HepG2 (cell line): Measurements from ENCODE around the gene LTB4R2. TPM values are rescaled to one million over a fixed set of nuclear protein-coding genes. Genes with fewer than 3 reads are reported as not detected.
A peak's percentile ranks its signal among the peaks of the same experiment; 100 is the strongest.

Source experiments
- CHD4 ChIP-seq: fragments of 200-600 bp; sonication (generic); IDR thresholded peaks from 2 replicates; pipeline ENCODE4 v1.7.0; 2017; ENCODE audit warnings: mild to moderate bottlenecking, low read length, borderline replicate concordance
- CREB1 ChIP-seq, 2 experiments: fragments of 450-650 bp in 1 of 2; IDR thresholded peaks; 2 replicates each; pipeline ENCODE4 v1.6.1; 2016 to 2017; ENCODE audit warnings: control low read depth in 1 of 2, mild to moderate bottlenecking in 1 of 2, missing compliant biosample characterization in 1 of 2, missing genetic modification characterization in 1 of 2
- FOXO1 ChIP-seq: sonication (generic); formaldehyde crosslinking; IDR thresholded peaks from 2 replicates; pipeline ENCODE4 v1.4.0; 2020; ENCODE audit warnings: missing genetic modification reagents
- HNF4A ChIP-seq: sonication (generic); formaldehyde crosslinking; IDR thresholded peaks from 2 replicates; pipeline ENCODE4 v1.4.0; 2020; ENCODE audit warnings: missing genetic modification reagents
- MAF1 ChIP-seq: sonication (generic); formaldehyde crosslinking; IDR thresholded peaks from 2 replicates; pipeline ENCODE4 v1.5.0; 2020; ENCODE audit warnings: missing genetic modification reagents, borderline replicate concordance
- NR2F1 ChIP-seq, 2 experiments: fragments of 450-650 bp in 1 of 2; formaldehyde crosslinking in 1 of 2; IDR thresholded peaks; 2 replicates each; pipeline versions ENCODE4 v1.5.0 to v1.6.1; 2016 to 2020; ENCODE audit warnings: mild to moderate bottlenecking in 1 of 2, missing compliant biosample characterization in 1 of 2, missing genetic modification reagents in 1 of 2, moderate library complexity in 1 of 2
- NR2F2 ChIP-seq: IDR thresholded peaks from 2 replicates; pipeline ENCODE4 v1.6.1; 2012; ENCODE audit warnings: low read depth, inconsistent platforms, borderline replicate concordance
- POLR2G ChIP-seq: fragments of 200-400 bp; formaldehyde crosslinking; IDR thresholded peaks from 2 replicates; pipeline ENCODE4 v1.6.1; 2018; ENCODE audit warnings: mild to moderate bottlenecking, low read depth, low read length, moderate library complexity
- PRDM15 ChIP-seq: sonication (generic); formaldehyde crosslinking; IDR thresholded peaks from 2 replicates; pipeline ENCODE4 v1.4.0; 2020; ENCODE audit warnings: missing genetic modification reagents
- RBM22 ChIP-seq: fragments of 200-400 bp; formaldehyde crosslinking; optimal IDR thresholded peaks from 2 replicates; pipeline ENCODE3; 2017; ENCODE audit warnings: mild to moderate bottlenecking, low read length, moderate library complexity
- REL ChIP-seq: sonication (generic); formaldehyde crosslinking; conservative IDR thresholded peaks from 2 replicates; pipeline ENCODE4 v1.8.0; 2022; ENCODE audit warnings: mild to moderate bottlenecking, missing genetic modification reagents, moderate library complexity
- SP1 ChIP-seq, 2 experiments: fragments of 450-650 bp in 1 of 2; sonication (generic) in 1 of 2; formaldehyde crosslinking in 1 of 2; IDR thresholded peaks; 2 replicates each; pipeline versions ENCODE4 v1.4.0 to v1.6.1; 2016 to 2020; ENCODE audit warnings: missing genetic modification reagents in 1 of 2
- TRAFD1 ChIP-seq: sonication (generic); formaldehyde crosslinking; IDR thresholded peaks from 2 replicates; pipeline ENCODE4 v1.5.1; 2020; ENCODE audit warnings: missing genetic modification reagents, mild to moderate bottlenecking, borderline replicate concordance
- WIZ ChIP-seq: sonication (generic); formaldehyde crosslinking; IDR thresholded peaks from 2 replicates; pipeline ENCODE4 v1.5.1; 2020; ENCODE audit warnings: mild to moderate bottlenecking, missing genetic modification reagents
- ZFYVE20 ChIP-seq: sonication (generic); formaldehyde crosslinking; IDR thresholded peaks from 2 replicates; pipeline ENCODE4 v1.8.0; 2023; ENCODE audit warnings: low read depth, mild to moderate bottlenecking, moderate library complexity, missing genetic modification reagents, borderline replicate concordance
- ZNF414 ChIP-seq: sonication (generic); formaldehyde crosslinking; IDR thresholded peaks from 2 replicates; pipeline ENCODE4 v1.5.0; 2020; ENCODE audit warnings: missing genetic modification reagents
- ZNF550 ChIP-seq: sonication (generic); formaldehyde crosslinking; IDR thresholded peaks from 2 replicates; pipeline ENCODE4 v1.4.0; 2020; ENCODE audit warnings: mild to moderate bottlenecking, missing genetic modification reagents, borderline replicate concordance
- ZNF552 ChIP-seq: sonication (generic); formaldehyde crosslinking; IDR thresholded peaks from 2 replicates; pipeline ENCODE4 v1.9.0; 2022; ENCODE audit warnings: missing genetic modification reagents, mild to moderate bottlenecking, borderline replicate concordance
- ZNF607 ChIP-seq: sonication (generic); formaldehyde crosslinking; IDR thresholded peaks from 2 replicates; pipeline ENCODE4 v1.5.1; 2020; ENCODE audit warnings: missing genetic modification reagents, mild to moderate bottlenecking, borderline replicate concordance
- ZNF878 ChIP-seq: sonication (generic); formaldehyde crosslinking; IDR thresholded peaks from 2 replicates; pipeline ENCODE4 v1.8.1; 2023; ENCODE audit warnings: mild to moderate bottlenecking, missing genetic modification reagents, moderate library complexity
- ZSCAN20 ChIP-seq: sonication (generic); formaldehyde crosslinking; IDR thresholded peaks from 2 replicates; pipeline ENCODE4 v1.4.0; 2020; ENCODE audit warnings: missing genetic modification reagents, mild to moderate bottlenecking, borderline replicate concordance
- ZSCAN25 ChIP-seq: sonication (generic); formaldehyde crosslinking; IDR thresholded peaks from 2 replicates; pipeline ENCODE4 v1.8.0; 2022; ENCODE audit warnings: mild to moderate bottlenecking, missing genetic modification reagents
- polyA plus RNA-seq, 8 experiments: library from polyadenylated mRNA; depleted of rRNA in 3 of 8; stranded (reverse) in 7 of 8; unstranded in 1 of 8; fragments of >200 nt; fragmentation: Illumina TruSeq in 4 of 8; extraction: Trizol in 4 of 8; gene quantifications; 2 replicates each; pipeline versions ENCODE4 v1.2.1 to v1.2.3, GENCODE V29; 2011 to 2016; ENCODE audit warnings: low read depth in 4 of 8, missing spikeins in 1 of 8, mixed read lengths in 1 of 8; ENCODE audit not compliant: insufficient read depth in 1 of 8
- total RNA-seq, 5 experiments: library from RNA; depleted of rRNA; stranded (reverse); fragments of >200 nt; fragmentation: Illumina TruSeq; extraction: Trizol; gene quantifications; 2 replicates each; pipeline ENCODE4 v1.2.3, GENCODE V29; 2016; ENCODE audit warnings: low read depth in 1 of 5

The LTB4R2 gene
- total and polyA plus RNA-seq, 2 of the 13 experiments (the other 11 are each of a cell fraction or from before 2014, with no cell fraction given): 3.9 to 6.9 TPM

GRCh38 chr14:24299255-24300191 lies 10.4 kb upstream of the LTB4R2 start, which contains the start of the genes DHRS1 and NOP9 (continued):
- peak; percentile 83 for TF ChIP-seq HNF4A (CRISPR knock-in tag)
- peak; percentile 86 for TF ChIP-seq PRDM15 (CRISPR knock-in tag)
- no peak for TF ChIP-seq NR2F2
- TF ChIP-seq POLR2G: peak; percentile 96
- TF ChIP-seq ZNF878: no peak
- TF ChIP-seq TRAFD1 (CRISPR knock-in tag): peak; percentile 99; the same call in 1 of the 2 replicates
- TF ChIP-seq ZNF550: peak; percentile 97; the same call in 1 of the 2 replicates
- TF ChIP-seq ZSCAN20: peak; percentile 79; the same call in 1 of the 2 replicates
- TF ChIP-seq FOXO1 (CRISPR knock-in tag): peak; percentile 57
- TF ChIP-seq ZNF414 (CRISPR knock-in tag): peak; percentile 98
- peak; percentile 100 for TF ChIP-seq CREB1 (IDR thresholded peaks at IDR 0.05)
- TF ChIP-seq CREB1 (CRISPR knock-in tag; IDR thresholded peaks at IDR 0.05): no peak
- peak; percentile 91 for TF ChIP-seq ZNF552 (CRISPR knock-in tag)
- peak; percentile 98 for TF ChIP-seq MAF1 (CRISPR knock-in tag)
- TF ChIP-seq RBM22: peak; percentile 12
- peak; percentile 86 for TF ChIP-seq ZSCAN25 (CRISPR knock-in tag)
- 0 out of 2 replicates have a peak, but pooled peaks have one; percentile 17 for TF ChIP-seq CHD4
- no peak; the same call in 1 of the 2 replicates for TF ChIP-seq ZNF607 (CRISPR knock-in tag)
- TF ChIP-seq SP1 (IDR thresholded peaks at IDR 0.05): no peak
- peak; percentile 100 for TF ChIP-seq SP1 (CRISPR knock-in tag; IDR thresholded peaks at IDR 0.05)
- peak; percentile 78 for TF ChIP-seq WIZ (CRISPR knock-in tag)
- TF ChIP-seq NR2F1 (CRISPR knock-in tag; IDR thresholded peaks at IDR 0.05): no peak; a peak in 3 of 4 replicates
- no peak for TF ChIP-seq REL (CRISPR knock-in tag)
- TF ChIP-seq ZFYVE20 (CRISPR knock-in tag): no peak
